Stimulated activated CD8-positive, alpha-beta memory T cell treated with anti-CD3 and anti-CD28 coated beads, Interleukin-12 subunit alpha, Interleukin-12 subunit beta, amount 100 ng/mL, for 4 hours (primary cell): ENCODE measurements around the gene BMS1.
"Not testable (repeated sequence)": the region's sequence is repeated elsewhere in the genome, so short reads cannot be mapped to it uniquely, and the experiment has no call there.

Experiments
- DNase-seq: peaks from one replicate; pipeline ENCODE4 v3.0.0-alpha.2; 2020; ENCODE audit warnings: low read depth

The BMS1 gene

DNA sequence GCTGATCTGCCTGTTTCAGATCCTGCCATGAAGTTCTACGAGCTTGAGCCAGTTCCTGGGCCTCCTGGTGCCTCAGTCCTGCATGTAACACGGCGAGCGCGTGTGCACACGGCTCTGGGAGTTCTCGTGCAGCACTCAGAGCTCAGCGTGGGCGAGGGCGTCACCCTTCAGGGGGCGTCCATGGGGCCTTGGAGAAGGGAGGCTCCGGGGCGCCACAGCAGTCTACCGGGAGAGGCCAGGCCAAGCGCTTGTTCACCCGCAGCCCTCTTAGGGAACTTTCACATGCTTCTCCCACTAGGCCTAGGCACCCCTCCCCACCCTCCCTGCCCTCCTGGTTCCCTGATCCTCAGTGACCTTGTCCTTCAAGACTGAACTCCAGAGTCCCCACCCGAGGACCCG, 83.1 kb downstream of the BMS1 start:
- DNase-seq, result no peak

DNA sequence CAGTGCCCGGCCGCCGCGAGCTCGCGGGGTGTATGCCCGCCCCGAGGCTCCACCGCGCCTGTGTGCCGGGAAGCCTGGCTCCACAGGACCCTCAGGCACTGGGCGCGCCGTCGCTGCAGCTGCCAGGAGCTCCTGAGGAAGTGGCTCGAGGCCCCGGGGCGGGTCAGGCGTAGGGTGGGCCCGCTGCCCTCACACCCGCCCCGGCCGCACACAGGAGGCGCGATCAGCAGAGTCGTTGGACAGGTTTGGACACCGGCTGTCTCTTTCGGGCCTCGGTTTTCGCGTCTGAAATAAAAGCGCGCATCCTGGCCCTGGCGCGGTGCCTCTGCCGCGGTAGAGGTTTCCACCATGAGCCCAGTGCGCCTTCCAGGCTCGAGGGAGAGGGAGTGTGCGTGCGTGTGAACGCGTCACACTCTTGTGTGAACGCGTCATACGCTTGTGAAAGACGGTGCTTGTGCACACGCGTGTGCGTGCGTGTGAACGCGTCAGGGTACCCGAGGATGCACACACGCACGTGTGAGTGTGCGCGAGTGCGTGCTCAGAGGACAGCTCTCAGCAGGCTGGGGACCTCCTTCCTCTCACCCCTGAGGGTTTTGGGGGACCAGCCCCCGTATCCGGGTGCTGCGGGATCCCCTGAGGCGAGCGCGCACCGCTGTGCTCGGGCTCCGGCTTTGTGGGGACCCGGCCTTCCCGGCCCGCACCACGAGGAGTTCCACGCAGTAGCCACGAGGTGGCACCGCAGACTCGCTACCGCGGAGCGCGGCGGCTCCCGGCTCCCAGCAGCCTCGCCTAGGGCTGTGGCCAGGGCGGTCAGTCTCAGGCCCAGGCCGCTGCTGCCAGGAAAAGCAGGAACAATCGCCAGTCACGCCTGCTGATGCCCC, 83.8 kb downstream of the BMS1 start:
- DNase-seq, result peak; percentile 7

- no peak for DNase-seq
Measured at GRCh38 chr10:42867571-42867970, 85.0 kb downstream of the BMS1 start.

DNA sequence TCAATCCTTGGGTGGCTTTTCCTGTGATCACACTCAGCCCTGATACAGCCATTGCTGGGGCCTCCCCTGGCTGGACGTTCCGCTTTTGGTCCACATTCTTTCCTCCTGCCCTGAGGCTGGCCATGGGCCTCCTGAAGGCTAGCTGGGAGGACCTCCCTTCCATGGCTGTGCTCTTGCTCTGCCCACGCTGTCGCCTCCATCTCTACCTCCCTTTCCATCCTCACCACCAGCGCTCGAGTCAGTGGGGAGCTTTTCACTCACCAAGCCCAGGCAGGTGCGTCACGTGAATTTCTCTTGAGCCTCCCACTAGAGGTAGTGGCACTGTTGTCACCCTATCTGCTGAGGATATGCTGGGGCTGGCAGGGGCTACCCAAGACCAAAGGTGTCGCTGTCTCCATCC, 85.9 kb downstream of the BMS1 start:
- DNase-seq, result no peak

- DNase-seq, result no peak
Measured at GRCh38 chr10:42869977-42870350, 87.4 kb downstream of the BMS1 start.

GRCh38 chr10:42871138-42871641, 88.6 kb downstream of the BMS1 start:
- not testable (repeated sequence) for DNase-seq

DNA sequence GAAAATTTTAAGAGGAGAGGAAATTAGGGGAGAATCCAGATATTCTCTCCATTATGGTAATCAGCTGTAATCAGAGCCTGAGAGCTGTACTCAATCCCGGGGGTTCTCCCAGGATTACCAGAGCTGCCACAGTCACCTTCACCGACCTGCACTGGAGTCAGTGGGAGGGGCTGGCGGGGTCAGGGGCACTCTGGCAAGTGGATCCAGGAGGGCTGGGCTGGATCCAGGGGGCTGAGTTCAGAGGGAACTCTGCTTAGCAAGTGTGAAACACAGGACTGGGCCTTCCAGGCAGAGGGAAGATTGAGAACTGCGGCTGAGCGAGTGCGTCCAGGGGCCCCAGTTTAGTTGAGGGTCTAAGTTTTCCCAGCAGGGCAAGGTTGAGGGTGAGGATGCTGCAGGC, 89.2 kb downstream of the BMS1 start:
- no peak for DNase-seq

GRCh38 chr10:42872865-42873435, 90.4 kb downstream of the BMS1 start:
- no peak for DNase-seq

- DNase-seq, result no peak
Measured at GRCh38 chr10:42874713-42875387, 92.3 kb downstream of the BMS1 start.

- no peak for DNase-seq
Measured at GRCh38 chr10:42875388-42875755, 92.8 kb downstream of the BMS1 start.

DNA sequence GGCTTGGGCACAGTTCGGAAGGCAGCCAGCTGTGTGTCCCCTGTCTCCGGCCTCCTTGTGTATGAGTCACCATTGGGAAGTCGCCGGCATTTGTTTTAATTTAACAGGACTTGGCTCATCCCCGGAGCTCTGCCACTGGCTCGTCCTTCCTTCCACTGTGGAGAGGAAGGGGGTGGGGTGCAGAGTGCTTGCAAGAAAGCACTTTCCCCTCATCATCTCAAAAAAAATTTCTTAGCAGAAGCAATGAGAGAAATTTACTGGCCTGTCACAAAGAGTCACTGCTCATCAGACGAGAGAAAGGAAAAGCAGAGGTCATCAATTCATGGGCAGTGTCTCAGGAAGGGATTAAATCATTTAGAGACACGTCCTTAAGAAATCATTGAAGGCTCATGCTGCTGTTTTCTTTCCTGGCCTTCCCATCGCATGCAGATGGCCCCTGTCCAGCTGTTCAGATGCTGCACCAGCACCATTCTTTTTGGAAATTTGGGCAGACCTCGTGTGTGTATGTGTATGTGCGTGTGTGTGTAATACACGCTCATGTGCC, 93.3 kb downstream of the BMS1 start:
- no peak for DNase-seq

DNA sequence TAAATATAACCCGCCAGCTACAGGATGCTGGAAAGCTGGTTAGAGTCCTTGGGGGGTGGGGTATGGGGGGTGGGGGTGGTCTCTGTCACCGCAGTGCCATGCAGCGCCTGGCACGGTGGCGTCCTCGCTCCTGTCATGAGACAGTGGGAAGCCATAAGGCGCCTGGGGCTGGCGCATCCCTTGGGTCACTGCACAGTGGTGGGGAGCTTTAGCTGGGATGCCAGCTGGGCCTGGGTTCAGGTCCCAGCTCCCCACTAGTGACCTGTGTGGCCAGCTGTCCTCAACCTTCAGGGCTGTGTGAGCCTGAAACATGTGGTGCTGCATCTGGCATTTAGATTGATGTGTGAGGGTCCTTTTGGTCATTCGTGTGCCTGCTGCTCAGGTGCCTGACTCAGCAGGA, 93.9 kb downstream of the BMS1 start:
- DNase-seq, result no peak

GRCh38 chr10:42876945-42877344, 94.3 kb downstream of the BMS1 start:
- DNase-seq, result no peak

DNA sequence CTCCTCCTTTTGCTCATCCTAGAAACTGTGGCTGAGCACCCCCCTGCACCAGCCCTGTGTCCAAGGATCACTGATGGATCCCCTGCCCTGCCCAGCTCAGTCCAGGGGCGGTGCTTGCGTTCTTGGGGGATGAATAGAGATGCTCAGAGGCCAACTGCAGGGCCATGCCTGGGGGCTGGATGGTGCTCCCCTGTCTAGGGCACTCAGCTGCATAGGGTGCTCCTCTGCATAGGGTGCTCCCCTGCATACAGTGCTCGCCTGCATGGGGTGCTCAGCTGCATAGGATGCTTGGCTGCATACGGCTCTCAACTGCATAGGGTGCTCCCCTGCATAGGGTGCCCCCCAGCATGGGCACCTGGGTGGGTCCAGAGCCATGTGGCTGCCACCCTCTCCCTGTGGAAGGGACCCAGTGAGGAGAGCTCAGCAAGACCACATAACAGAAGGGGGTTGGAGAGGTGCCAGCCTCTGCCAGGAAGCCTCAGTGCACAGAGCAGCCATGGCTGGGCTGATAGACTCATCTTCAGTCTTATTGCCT, 95.0 kb downstream of the BMS1 start:
- no peak for DNase-seq

- no peak for DNase-seq
Measured at GRCh38 chr10:42878134-42878820, 95.7 kb downstream of the BMS1 start.

GRCh38 chr10:42878821-42879195, 96.2 kb downstream of the BMS1 start:
- DNase-seq, result no peak

DNA sequence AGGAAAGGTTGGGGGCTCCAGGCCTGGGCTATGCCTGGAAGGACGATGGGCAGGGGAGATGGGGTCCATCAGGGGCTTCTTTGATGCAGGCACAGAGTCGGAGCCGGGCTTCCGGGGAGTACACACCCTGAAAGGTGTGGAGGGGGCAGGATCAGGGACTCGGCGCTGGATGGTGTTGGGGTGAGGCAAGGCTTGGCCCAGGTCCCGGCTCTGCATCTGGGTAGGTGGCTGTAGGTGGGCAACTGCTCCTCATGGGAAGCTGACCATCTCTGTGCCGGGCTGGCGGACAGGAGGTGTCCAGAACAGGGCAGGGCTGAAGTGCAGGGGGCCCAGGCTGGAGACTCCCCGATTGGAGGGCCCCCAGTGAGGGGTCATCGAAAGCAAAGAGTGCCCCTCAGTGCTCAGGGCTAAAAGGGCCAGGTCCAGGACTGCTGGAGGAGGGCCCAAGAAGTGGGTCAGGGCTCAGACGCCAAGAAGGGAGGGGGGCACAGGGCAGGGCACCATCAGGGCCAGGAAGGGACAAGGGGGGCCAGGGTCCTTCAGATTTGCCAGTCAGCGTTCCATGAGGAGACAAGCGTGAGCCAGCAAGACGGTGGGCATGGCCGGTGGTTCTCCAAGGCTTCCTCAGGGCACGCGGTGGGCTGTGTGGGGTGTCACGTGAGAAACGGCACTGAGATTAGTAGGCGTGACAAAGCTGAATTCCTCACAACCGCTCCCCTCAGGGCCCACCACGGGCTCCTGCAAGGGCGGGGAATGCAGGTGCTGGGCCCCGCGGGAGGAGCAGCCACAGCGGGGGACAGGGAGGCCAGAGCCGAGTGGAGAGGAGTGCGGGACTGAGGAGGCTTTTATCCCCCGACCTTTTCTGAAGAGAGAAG, 97.0 kb downstream of the BMS1 start:
- no peak for DNase-seq

DNA sequence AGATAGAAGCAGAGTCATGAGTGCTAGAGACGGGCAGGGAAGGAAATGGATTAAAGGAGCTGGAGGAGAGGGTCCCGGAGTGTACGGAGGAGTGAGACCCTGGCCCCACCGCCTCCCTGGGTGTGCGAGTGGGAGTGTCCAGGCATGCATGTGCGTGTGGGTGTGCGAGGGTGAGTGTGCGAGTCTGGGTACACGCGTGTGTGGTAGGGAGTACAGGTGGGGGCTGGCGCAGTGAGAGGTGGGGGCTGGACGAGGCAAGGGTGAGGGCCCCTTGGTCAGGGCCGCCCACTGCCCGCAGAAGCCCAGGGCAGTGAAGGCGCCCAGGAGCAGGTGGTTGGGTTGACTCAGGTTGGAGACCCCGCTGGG, 97.6 kb downstream of the BMS1 start:
- no peak for DNase-seq

DNA sequence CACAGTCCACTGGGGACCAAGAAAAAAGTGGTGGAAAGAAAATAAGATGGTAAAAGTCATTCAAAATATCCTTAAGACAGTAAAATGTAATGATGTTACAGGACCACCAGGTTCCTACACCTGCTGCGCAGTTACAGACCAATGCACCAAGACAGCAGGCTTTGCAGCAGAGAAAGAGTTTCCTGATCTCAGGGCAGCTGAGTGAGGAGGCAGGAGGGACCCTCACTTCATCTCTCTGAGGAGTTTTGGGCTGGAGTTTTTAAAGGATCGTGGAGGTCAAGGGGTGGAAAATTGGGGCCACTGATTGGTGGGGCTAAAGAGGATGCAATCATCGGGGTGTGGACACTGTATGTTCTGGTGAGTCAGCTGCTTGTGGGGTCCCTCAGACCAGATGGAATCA, 100.0 kb downstream of the BMS1 start:
- DNase-seq, result no peak
